Naive thymus-derived CD4-positive, alpha-beta T cell (primary cell): ENCODE results near the gene ATE1. TPM values are rescaled to one million over a fixed set of nuclear protein-coding genes. Genes with fewer than 3 reads are reported as not detected.

Experiments
- ATAC-seq: fragments of 150-1000 bp; cut with Tn5 transposase; 2 replicates; pipeline ENCODE4 v1.10.0; 2021; ENCODE audit warnings: mild to moderate bottlenecking, moderate library complexity
- CTCF ChIA-PET: fragments of 350-600 bp; sonication (Branson Sonifier 250); formaldehyde crosslinking; loops from one replicate; lab custom pipeline; 2021; ENCODE audit warnings: antibody characterized with exemption; lab: Charles Lee
- POLR2A ChIA-PET: fragments of 350-600 bp; sonication (Branson Sonifier 250); formaldehyde crosslinking; loops from one replicate; lab custom pipeline; 2021; ENCODE audit warnings: antibody characterized with exemption, inconsistent platforms; lab: Charles Lee
- DNase-seq, 9 donors: peaks; one replicate each; pipeline versions ENCODE4 v3.0.0 to v3.0.0-alpha.2; 2020 to 2022; ENCODE audit warnings: mixed read lengths in 1 of 9
- H3K27ac ChIP-seq: one replicate; pipeline ENCODE4 v1.7.0; 2013; ENCODE audit warnings: mild to moderate bottlenecking, low read depth, low read length, moderate library complexity
- H3K27me3 ChIP-seq, 2 donors: one replicate each; pipeline ENCODE4 v1.7.0; 2013; ENCODE audit warnings: low read length in 2 of 2, mild to moderate bottlenecking in 2 of 2, moderate library complexity in 2 of 2; ENCODE audit not compliant: control insufficient read depth in 2 of 2, insufficient read depth in 2 of 2
- H3K36me3 ChIP-seq, 3 experiments: 1 replicate in 2 of 3; 2 replicates in 1 of 3; pipeline ENCODE4 v1.7.0; 2013; ENCODE audit warnings: low read length in 3 of 3, mild to moderate bottlenecking in 3 of 3, moderate library complexity in 1 of 3; ENCODE audit not compliant: insufficient read depth in 3 of 3, control insufficient read depth in 2 of 3
- H3K4me1 ChIP-seq, 2 donors: one replicate each; pipeline ENCODE4 v1.7.0; 2013; ENCODE audit warnings: low read length in 2 of 2, mild to moderate bottlenecking in 2 of 2, moderate library complexity in 1 of 2; ENCODE audit not compliant: control insufficient read depth in 2 of 2, insufficient read depth in 2 of 2
- H3K4me3 ChIP-seq: 2 replicates; pipeline ENCODE4 v1.7.0; 2013; ENCODE audit warnings: mild to moderate bottlenecking, low read length
- H3K9me3 ChIP-seq, 3 experiments: 1 replicate in 2 of 3; 2 replicates in 1 of 3; pipeline ENCODE4 v1.7.0; 2013; ENCODE audit warnings: low read length in 3 of 3; ENCODE audit not compliant: control insufficient read depth in 2 of 3
- H3K27ac Mint-ChIP-seq, 9 donors: one replicate each; pipeline ENCODE4 v1.8.0; 2020 to 2022; ENCODE audit warnings: mixed read lengths in 9 of 9, mild to moderate bottlenecking in 8 of 9, moderate library complexity in 5 of 9, inconsistent platforms in 2 of 9
- H3K27me3 Mint-ChIP-seq, 5 donors: one replicate each; pipeline ENCODE4 v1.8.0; 2021 to 2022; ENCODE audit warnings: mixed read lengths in 5 of 5, mild to moderate bottlenecking in 1 of 5
- H3K36me3 Mint-ChIP-seq, 5 donors: one replicate each; pipeline ENCODE4 v1.8.0; 2020 to 2022; ENCODE audit warnings: mixed read lengths in 5 of 5, mild to moderate bottlenecking in 3 of 5, inconsistent platforms in 1 of 5
- H3K4me1 Mint-ChIP-seq, 7 donors: one replicate each; pipeline ENCODE4 v1.8.0; 2020 to 2022; ENCODE audit warnings: mixed read lengths in 7 of 7, mild to moderate bottlenecking in 3 of 7, inconsistent platforms in 1 of 7
- H3K4me3 Mint-ChIP-seq, 10 donors: one replicate each; pipeline ENCODE4 v1.8.0; 2020 to 2022; ENCODE audit warnings: mild to moderate bottlenecking in 10 of 10, mixed read lengths in 10 of 10, moderate library complexity in 6 of 10, inconsistent platforms in 2 of 10
- H3K9me3 Mint-ChIP-seq, 11 donors: one replicate each; pipeline ENCODE4 v1.8.0; 2020 to 2022; ENCODE audit warnings: mixed read lengths in 11 of 11, mild to moderate bottlenecking in 4 of 11, inconsistent platforms in 1 of 11, moderate library complexity in 1 of 11
- intact Hi-C, 2 donors: fragments of 100-400 bp; cut with micrococcal nuclease; formaldehyde crosslinking; loops; one replicate each; pipeline ENCODE4 v1.15.1; 2023
- polyA plus RNA-seq, 2 donors: library from polyadenylated mRNA; unstranded; fragments of 300-500 nt; fragmentation: Illumina TruSeq; gene quantifications; one replicate each; pipeline ENCODE4 v1.2.3, GENCODE V29; 2021
- total RNA-seq, 6 experiments: library from RNA in 5 of 6; stranded (reverse) in 5 of 6; gene quantifications; 1 replicate in 5 of 6; 2 replicates in 1 of 6; pipeline ENCODE4 v1.2.3 and lab custom pipeline; 2021 to 2026

Gene ATE1
- total and polyA plus RNA-seq, 7 experiments from 2014 or later: 22.4 to 29.9 (median 26.2) TPM

DNA sequence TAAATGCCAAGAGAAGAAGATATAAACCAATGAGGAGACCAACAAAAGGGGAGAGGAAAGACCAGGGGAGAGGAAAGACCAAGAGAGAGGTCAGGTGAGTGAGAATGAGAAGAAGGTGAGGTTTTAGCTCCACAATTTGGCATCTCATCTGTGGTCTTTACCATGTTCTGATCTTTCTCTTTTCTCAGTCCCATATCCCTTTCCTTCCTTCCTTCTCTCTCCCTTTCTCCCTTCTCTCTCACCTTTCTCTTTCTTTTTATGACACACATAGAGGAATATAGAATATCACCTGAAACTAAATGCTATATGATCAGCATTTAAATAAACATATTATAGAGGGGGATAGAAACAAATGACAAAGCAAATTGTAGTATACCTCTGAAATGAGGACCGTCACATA lies 57.4 kb downstream of the ATE1 start:
- peak overlapping the region in 1 of 9 donors; percentile 73 for H3K27ac Mint-ChIP-seq
- H3K27me3 ChIP-seq: no peaks in the 10 kb centered on the region
- H3K9me3 ChIP-seq: no peaks in the 10 kb centered on the region
- no peak overlapping the region for H3K4me3 ChIP-seq
- no peaks in the 10 kb centered on the region for H3K27me3 Mint-ChIP-seq
- intact Hi-C loops: no loop called here
- H3K9me3 Mint-ChIP-seq: no peaks in the 10 kb centered on the region
- no peak for ATAC-seq
- H3K4me3 Mint-ChIP-seq: no peak overlapping the region
- CTCF ChIA-PET: no interaction called here
- DNase-seq: no peak
- no peaks in the 10 kb centered on the region for H3K4me1 ChIP-seq
- H3K4me1 Mint-ChIP-seq: peaks cover 0 to 6% (median 0%) of the 10 kb centered on the region in 7 donors
- H3K36me3 Mint-ChIP-seq: peaks cover 3 to 54% (median 32%) of the 10 kb centered on the region in 5 donors
- POLR2A ChIA-PET: no interaction called here
- H3K27ac ChIP-seq: no peak overlapping the region
- peaks cover 0 to 19% (median 0%) of the 10 kb centered on the region in 3 experiments for H3K36me3 ChIP-seq

DNA sequence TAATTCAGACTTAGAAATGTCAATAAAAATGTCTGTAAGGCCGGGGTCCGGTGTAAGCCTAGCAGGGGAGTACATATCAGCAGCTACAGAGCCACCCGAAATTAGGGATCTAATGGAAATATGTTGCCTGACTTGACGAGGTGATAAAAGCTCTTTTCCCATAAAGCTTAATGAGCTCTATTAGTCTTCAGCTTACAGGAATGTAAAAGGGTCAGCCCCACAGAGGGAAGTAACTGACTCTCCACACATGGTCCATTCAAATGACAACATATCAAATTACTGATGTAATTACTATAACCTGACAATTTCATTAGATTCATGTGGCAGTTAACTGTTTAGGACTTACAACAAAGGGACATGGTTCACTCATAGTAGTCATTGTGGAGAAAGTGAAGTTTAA lies 62.3 kb downstream of the ATE1 start:
- peaks cover 5 to 70% (median 45%) of the 10 kb centered on the region in 5 donors for H3K36me3 Mint-ChIP-seq
- CTCF ChIA-PET: no interaction called here
- H3K9me3 Mint-ChIP-seq: no peaks in the 10 kb centered on the region

DNA sequence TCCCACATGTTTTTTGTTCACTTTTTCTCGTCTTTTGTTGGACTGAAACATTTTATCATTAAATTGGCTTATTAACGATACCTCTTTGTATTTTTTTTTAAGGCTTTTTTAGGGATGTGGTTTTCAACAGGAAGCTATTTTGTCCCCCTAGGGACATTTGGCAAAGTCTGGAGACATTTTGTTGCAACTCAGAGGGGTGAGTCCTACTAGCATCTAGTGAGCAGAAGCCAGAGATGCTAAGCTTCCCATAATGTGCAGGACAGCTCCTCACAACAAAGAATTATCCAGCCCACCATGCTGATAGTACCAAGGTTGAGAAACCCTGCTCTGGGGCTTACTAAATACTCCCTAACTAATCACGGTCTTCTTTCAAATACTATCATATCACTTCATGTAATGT lies 63.2 kb downstream of the ATE1 start:
- intact Hi-C loops: no loop called here
- ATAC-seq: no peak
- no peak overlapping the region for H3K4me3 Mint-ChIP-seq
- peaks cover 0 to 6% (median 0%) of the 10 kb centered on the region in 7 donors for H3K4me1 Mint-ChIP-seq
- H3K9me3 ChIP-seq: no peaks in the 10 kb centered on the region
- DNase-seq: no peak
- no peaks in the 10 kb centered on the region for H3K9me3 Mint-ChIP-seq
- H3K27ac Mint-ChIP-seq: no peak overlapping the region
- H3K27me3 Mint-ChIP-seq: no peaks in the 10 kb centered on the region
- H3K27ac ChIP-seq: no peak overlapping the region
- no peaks in the 10 kb centered on the region for H3K4me1 ChIP-seq
- H3K36me3 Mint-ChIP-seq: peaks cover 5 to 68% (median 43%) of the 10 kb centered on the region in 5 donors
- peaks cover 0 to 18% (median 0%) of the 10 kb centered on the region in 3 experiments for H3K36me3 ChIP-seq
- CTCF ChIA-PET: no interaction called here
- POLR2A ChIA-PET: no interaction called here
- no peaks in the 10 kb centered on the region for H3K27me3 ChIP-seq
- no peak overlapping the region for H3K4me3 ChIP-seq

More for the DNA sequence above, 62.3 kb downstream of the ATE1 start:
- no peak overlapping the region for H3K4me3 Mint-ChIP-seq
- peaks cover 0 to 6% (median 0%) of the 10 kb centered on the region in 7 donors for H3K4me1 Mint-ChIP-seq
- Histone ChIP-seq H3K9me3 (no peaks in the 10 kb centered on the region), H3K27me3 (no peaks in the 10 kb centered on the region), H3K27ac (no peak overlapping the region), H3K36me3 (peaks cover 0 to 21% (median 0%) of the 10 kb centered on the region in 3 experiments), H3K4me3 (no peak overlapping the region), H3K4me1 (no peaks in the 10 kb centered on the region)
- no peak for ATAC-seq
- no peak for DNase-seq
- intact Hi-C loops: no loop called here
- H3K27me3 Mint-ChIP-seq: no peaks in the 10 kb centered on the region
- no peak overlapping the region for H3K27ac Mint-ChIP-seq
- POLR2A ChIA-PET: no interaction called here

DNA sequence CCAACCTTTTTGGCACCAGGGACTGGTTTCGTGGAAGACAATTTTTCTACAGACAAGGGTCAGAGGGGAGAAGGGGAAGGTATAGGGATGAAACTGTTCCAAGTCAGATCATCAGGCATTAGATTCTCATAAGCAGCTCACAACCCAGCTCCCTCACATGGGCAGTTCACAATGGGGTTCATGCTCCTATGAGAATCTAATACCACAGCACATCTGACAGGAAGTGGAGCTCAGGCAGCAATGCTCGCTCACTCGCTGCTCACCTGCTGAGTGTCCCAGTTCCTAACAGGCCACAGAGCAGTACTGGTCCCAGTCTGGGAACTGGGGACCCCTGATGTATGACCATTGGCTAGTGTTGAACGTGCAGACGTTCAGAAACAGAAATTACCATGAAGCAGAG lies 63.7 kb downstream of the ATE1 start:
- peaks cover 0 to 6% (median 0%) of the 10 kb centered on the region in 7 donors for H3K4me1 Mint-ChIP-seq
- H3K36me3 Mint-ChIP-seq: peaks cover 5 to 64% (median 40%) of the 10 kb centered on the region in 5 donors
- no peaks in the 10 kb centered on the region for H3K9me3 Mint-ChIP-seq
- intact Hi-C loops: no loop called here
- Histone ChIP-seq H3K9me3 (no peaks in the 10 kb centered on the region), H3K36me3 (peaks cover 0 to 14% (median 0%) of the 10 kb centered on the region in 3 experiments), H3K27ac (no peak overlapping the region), H3K4me1 (no peaks in the 10 kb centered on the region), H3K4me3 (no peak overlapping the region), H3K27me3 (no peaks in the 10 kb centered on the region)
- ATAC-seq (no peak), DNase-seq (no peak)
- no peaks in the 10 kb centered on the region for H3K27me3 Mint-ChIP-seq
- CTCF ChIA-PET: no interaction called here
- H3K4me3 Mint-ChIP-seq: no peak overlapping the region
- POLR2A ChIA-PET: no interaction called here
- H3K27ac Mint-ChIP-seq: no peak overlapping the region

DNA sequence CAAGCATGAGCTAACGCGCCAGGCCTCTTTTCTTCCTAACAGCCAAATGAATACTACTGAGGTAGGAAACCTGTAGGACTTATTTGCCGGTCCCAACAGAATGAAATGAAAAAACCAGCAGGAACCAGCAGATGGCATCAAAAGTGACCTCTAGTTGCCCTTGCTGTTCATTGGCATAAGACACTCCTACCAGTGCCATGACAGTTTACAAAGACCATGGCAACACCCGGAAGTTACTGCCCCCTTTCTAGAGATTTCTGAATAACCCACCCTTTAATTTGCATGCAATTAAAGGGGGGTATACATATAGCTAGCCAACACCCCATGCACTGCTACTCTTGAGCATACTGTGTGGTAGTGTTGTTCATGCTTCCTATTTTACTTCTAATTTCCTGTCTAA lies 65.2 kb downstream of the ATE1 start:
- H3K9me3 ChIP-seq: no peaks in the 10 kb centered on the region
- H3K36me3 ChIP-seq: peaks cover 0 to 7% (median 0%) of the 10 kb centered on the region in 3 experiments
- intact Hi-C loops: no loop called here
- DNase-seq (no peak), ATAC-seq (no peak)
- H3K4me3 ChIP-seq: no peak overlapping the region
- H3K27ac ChIP-seq: no peak overlapping the region
- H3K4me1 Mint-ChIP-seq: peaks cover 0 to 6% (median 0%) of the 10 kb centered on the region in 7 donors
- no peak overlapping the region for H3K27ac Mint-ChIP-seq
- H3K9me3 Mint-ChIP-seq: peaks cover 0 to 6% (median 0%) of the 10 kb centered on the region in 11 donors
- H3K36me3 Mint-ChIP-seq: peaks cover 3 to 61% (median 39%) of the 10 kb centered on the region in 5 donors
- CTCF ChIA-PET: interaction anchor here (1.0 kb wide), 1 partner anchor 12 kb away, joined by 3 read pairs; no protein-coding TSS in a partner anchor
- POLR2A ChIA-PET: no interaction called here
- no peaks in the 10 kb centered on the region for H3K27me3 Mint-ChIP-seq
- no peaks in the 10 kb centered on the region for H3K27me3 ChIP-seq
- H3K4me3 Mint-ChIP-seq: no peak overlapping the region
- H3K4me1 ChIP-seq: no peaks in the 10 kb centered on the region

DNA sequence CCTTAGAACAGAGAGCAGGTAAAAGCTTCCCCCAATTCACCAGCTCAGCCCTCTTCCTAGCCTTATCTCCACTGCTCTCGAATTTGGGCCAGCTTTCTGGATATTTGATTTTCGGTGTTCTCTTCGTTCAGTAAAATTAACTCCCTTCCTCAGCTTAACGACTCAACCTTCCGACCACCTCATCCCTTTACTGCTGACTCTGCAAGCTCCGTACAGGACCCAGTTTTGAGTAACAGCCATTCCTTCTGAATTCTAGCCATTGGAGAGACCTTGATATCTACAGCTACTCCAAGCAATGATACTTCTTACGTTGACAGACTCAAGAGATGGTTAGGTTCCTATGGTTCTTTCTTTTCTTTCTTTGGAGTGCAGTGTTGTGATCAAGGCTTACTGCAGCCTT lies 65.8 kb downstream of the ATE1 start:
- no peak overlapping the region for H3K4me3 ChIP-seq
- Mint-ChIP-seq H3K4me1 (peaks cover 0 to 6% (median 0%) of the 10 kb centered on the region in 7 donors), H3K27ac (no peak overlapping the region), H3K4me3 (no peak overlapping the region), H3K9me3 (peaks cover 0 to 12% (median 4%) of the 10 kb centered on the region in 11 donors), H3K36me3 (peaks cover 9 to 61% (median 45%) of the 10 kb centered on the region in 5 donors), H3K27me3 (no peaks in the 10 kb centered on the region)
- ATAC-seq (no peak), DNase-seq (no peak)
- ChIA-PET POLR2A (no interaction called here), CTCF (interaction anchor here (1.0 kb wide), 1 partner anchor 11 kb away, joined by 3 read pairs; no protein-coding TSS in a partner anchor)
- intact Hi-C loops: no loop called here
- no peak overlapping the region for H3K27ac ChIP-seq
- H3K27me3 ChIP-seq: no peaks in the 10 kb centered on the region
- no peaks in the 10 kb centered on the region for H3K9me3 ChIP-seq
- no peaks in the 10 kb centered on the region for H3K4me1 ChIP-seq
- H3K36me3 ChIP-seq: peaks cover 0 to 7% (median 0%) of the 10 kb centered on the region in 3 experiments

DNA sequence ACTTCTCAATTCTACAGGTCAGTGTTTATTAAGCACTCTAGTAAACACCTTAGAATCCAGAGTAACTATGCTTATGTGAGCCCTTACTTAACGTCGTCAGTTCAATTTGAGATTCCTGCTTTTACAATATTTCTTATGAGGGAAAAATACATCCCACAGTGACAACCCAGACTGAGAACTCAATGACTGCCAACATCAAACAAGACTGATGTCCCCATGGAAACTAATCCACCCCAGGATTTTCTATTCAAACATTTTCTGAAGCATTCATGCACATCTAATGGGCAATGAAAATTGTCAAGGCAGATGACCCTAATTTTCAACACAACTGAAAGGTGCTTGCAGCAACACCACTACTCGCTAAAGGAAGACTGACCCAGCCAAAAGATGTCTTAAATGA lies 67.0 kb downstream of the ATE1 start:
- peaks cover 0 to 5% (median 0%) of the 10 kb centered on the region in 3 experiments for H3K36me3 ChIP-seq
- H3K9me3 ChIP-seq: no peaks in the 10 kb centered on the region
- intact Hi-C loops: no loop called here
- H3K27me3 ChIP-seq: no peaks in the 10 kb centered on the region
- ChIA-PET CTCF (no interaction called here), POLR2A (no interaction called here)
- peaks cover 0 to 6% (median 0%) of the 10 kb centered on the region in 7 donors for H3K4me1 Mint-ChIP-seq
- H3K27me3 Mint-ChIP-seq: no peaks in the 10 kb centered on the region
- H3K27ac Mint-ChIP-seq: no peak overlapping the region
- peaks cover 9 to 61% (median 45%) of the 10 kb centered on the region in 5 donors for H3K36me3 Mint-ChIP-seq
- H3K9me3 Mint-ChIP-seq: peaks cover 0 to 12% (median 4%) of the 10 kb centered on the region in 11 donors
- H3K4me3 Mint-ChIP-seq: no peak overlapping the region
- H3K4me1 ChIP-seq: no peaks in the 10 kb centered on the region
- no peak overlapping the region for H3K4me3 ChIP-seq
- DNase-seq (no peak), ATAC-seq (no peak)
- no peak overlapping the region for H3K27ac ChIP-seq
